Measurements from ENCODE around the gene SPDYE2. TPM values are rescaled to one million over a fixed set of nuclear protein-coding genes. Genes with fewer than 3 reads are reported as not detected.
"Not testable (repeated sequence)": the region's sequence is repeated elsewhere in the genome, so short reads cannot be mapped to it uniquely, and the experiment has no call there.

SPDYE2 gene
- total and polyA plus RNA-seq, 4 experiments from 2014 or later, result 0.20 to 1.7 (median 0.28) TPM; not detected in 1

GRCh38 chr7:102542771-102543170 is 8.3 kb upstream of the SPDYE2 start:
- DNase-seq; intact Hi-C loops (cut with micrococcal nuclease); H3K4me3 Mint-ChIP-seq; H3K27ac Mint-ChIP-seq; H3K27me3 ChIP-seq (ENCODE audit: insufficient read depth, low read length); H3K4me1 Mint-ChIP-seq; H3K4me1 ChIP-seq (ENCODE audit: insufficient read depth, low read length); CTCF ChIA-PET (ENCODE audit: partially characterized antibody); H3K9me3 ChIP-seq (ENCODE audit: control insufficient read depth in 1 of 2, low read length in 2 of 2); POLR2A ChIA-PET (ENCODE audit: partially characterized antibody); H3K27ac ChIP-seq (ENCODE audit: low read depth, low read length); H3K9me3 Mint-ChIP-seq; H3K27me3 Mint-ChIP-seq; H3K36me3 ChIP-seq (ENCODE audit: insufficient read depth, low read length); H3K36me3 Mint-ChIP-seq; H3K4me3 ChIP-seq (ENCODE audit: low read length in 2 of 2): not testable (repeated sequence)

DNA sequence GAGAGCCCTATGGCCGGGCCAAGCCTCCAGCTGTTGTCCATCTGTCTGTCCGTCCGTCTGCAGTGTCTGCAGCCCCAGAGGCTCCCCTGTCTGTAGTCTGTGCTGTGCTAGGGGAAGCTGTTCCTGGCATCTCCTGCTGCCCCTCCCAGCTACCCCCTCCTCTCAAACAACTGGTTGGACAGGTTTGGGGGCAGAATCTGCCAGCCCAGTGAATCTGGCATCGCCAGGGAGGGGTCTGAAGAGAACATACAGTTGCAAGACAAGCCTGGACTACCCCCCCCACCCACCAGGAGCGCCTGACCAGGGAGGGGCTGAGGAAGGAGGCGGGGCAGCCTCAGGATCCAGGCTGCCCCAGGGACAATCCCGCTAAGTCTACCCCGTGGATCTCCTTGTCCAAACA is 7.4 kb upstream of the SPDYE2 start, which contains the start of gene UPK3BL2:
Gene UPK3BL2, minus strand, starts transcription at position 101 of the 400 bp plus-strand sequence. Its CDS starts 60 bp downstream, at position 41.
- intact Hi-C loops (cut with micrococcal nuclease); H3K36me3 ChIP-seq (ENCODE audit: insufficient read depth, low read length); H3K9me3 ChIP-seq (ENCODE audit: control insufficient read depth in 1 of 2, low read length in 2 of 2): not testable (repeated sequence)

DNA sequence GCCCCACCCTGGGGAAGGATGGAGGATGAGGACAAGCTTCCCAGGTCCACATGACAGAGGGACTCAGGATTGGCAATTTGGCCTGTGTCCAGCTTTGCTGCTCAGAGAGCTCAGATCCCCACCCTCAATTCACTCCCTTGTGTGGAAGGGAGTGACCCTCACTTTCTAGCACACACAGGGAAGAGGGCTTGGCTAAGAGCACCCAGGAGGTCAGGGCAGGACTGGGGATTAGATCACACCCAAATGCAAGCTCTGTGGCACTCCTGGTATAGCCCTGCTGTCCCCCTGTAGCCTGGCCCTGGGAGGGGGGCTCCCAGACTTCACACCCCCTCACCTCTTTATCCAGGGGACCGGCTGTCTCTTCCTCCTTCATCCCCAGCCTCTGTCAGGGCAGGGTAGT is 6.7 kb upstream of the SPDYE2 start:
- H3K27me3 Mint-ChIP-seq; CTCF ChIA-PET (ENCODE audit: partially characterized antibody); H3K27ac ChIP-seq (ENCODE audit: low read depth, low read length); H3K4me3 ChIP-seq (ENCODE audit: low read length in 2 of 2); H3K36me3 ChIP-seq (ENCODE audit: insufficient read depth, low read length); DNase-seq; H3K27ac Mint-ChIP-seq; intact Hi-C loops (cut with micrococcal nuclease); POLR2A ChIA-PET (ENCODE audit: partially characterized antibody); H3K9me3 Mint-ChIP-seq; H3K27me3 ChIP-seq (ENCODE audit: insufficient read depth, low read length); H3K4me1 ChIP-seq (ENCODE audit: insufficient read depth, low read length); H3K9me3 ChIP-seq (ENCODE audit: control insufficient read depth in 1 of 2, low read length in 2 of 2); H3K36me3 Mint-ChIP-seq; H3K4me1 Mint-ChIP-seq; H3K4me3 Mint-ChIP-seq: not testable (repeated sequence)

More for the DNA sequence above, 7.4 kb upstream of the SPDYE2 start, which contains the start of gene UPK3BL2:
- H3K4me3 ChIP-seq (ENCODE audit: low read length in 2 of 2); H3K4me1 Mint-ChIP-seq; H3K36me3 Mint-ChIP-seq; H3K9me3 Mint-ChIP-seq; H3K27ac Mint-ChIP-seq; POLR2A ChIA-PET (ENCODE audit: partially characterized antibody); H3K27me3 ChIP-seq (ENCODE audit: insufficient read depth, low read length); H3K27ac ChIP-seq (ENCODE audit: low read depth, low read length); H3K27me3 Mint-ChIP-seq; H3K4me3 Mint-ChIP-seq; CTCF ChIA-PET (ENCODE audit: partially characterized antibody); H3K4me1 ChIP-seq (ENCODE audit: insufficient read depth, low read length); DNase-seq: not testable (repeated sequence)

DNA sequence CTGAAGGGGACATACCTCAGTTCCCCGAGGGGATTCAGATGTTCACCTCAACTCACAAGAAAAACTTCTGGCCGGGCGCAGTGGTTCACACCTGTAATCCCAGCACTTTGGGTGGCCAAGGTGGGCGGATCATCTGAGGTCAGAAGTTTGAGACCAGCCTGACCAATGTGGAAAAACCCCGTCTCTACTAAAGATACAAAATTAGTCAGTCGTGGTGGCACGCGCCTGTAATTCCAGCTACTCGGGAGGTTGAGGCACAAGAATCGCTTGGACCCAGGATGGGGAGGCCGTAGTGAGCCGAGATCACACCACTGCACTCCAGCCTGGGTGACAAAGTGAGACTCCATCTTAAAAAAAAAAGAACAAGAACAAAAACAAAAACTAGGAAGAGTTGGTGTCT is 5.7 kb upstream of the SPDYE2 start:
- H3K4me1 Mint-ChIP-seq; H3K4me3 Mint-ChIP-seq; H3K9me3 ChIP-seq (ENCODE audit: control insufficient read depth in 1 of 2, low read length in 2 of 2); H3K27ac ChIP-seq (ENCODE audit: low read depth, low read length); intact Hi-C loops (cut with micrococcal nuclease); CTCF ChIA-PET (ENCODE audit: partially characterized antibody); H3K36me3 ChIP-seq (ENCODE audit: insufficient read depth, low read length); H3K27me3 ChIP-seq (ENCODE audit: insufficient read depth, low read length); H3K4me3 ChIP-seq (ENCODE audit: low read length in 2 of 2); DNase-seq; H3K36me3 Mint-ChIP-seq; H3K4me1 ChIP-seq (ENCODE audit: insufficient read depth, low read length); H3K9me3 Mint-ChIP-seq; H3K27ac Mint-ChIP-seq; H3K27me3 Mint-ChIP-seq; POLR2A ChIA-PET (ENCODE audit: partially characterized antibody): not testable (repeated sequence)

- H3K27me3 Mint-ChIP-seq; POLR2A ChIA-PET (ENCODE audit: partially characterized antibody); H3K4me3 ChIP-seq (ENCODE audit: low read length in 2 of 2); intact Hi-C loops (cut with micrococcal nuclease); H3K27me3 ChIP-seq (ENCODE audit: insufficient read depth, low read length); H3K9me3 Mint-ChIP-seq; H3K36me3 ChIP-seq (ENCODE audit: insufficient read depth, low read length); CTCF ChIA-PET (ENCODE audit: partially characterized antibody); H3K4me1 Mint-ChIP-seq; DNase-seq; H3K27ac ChIP-seq (ENCODE audit: low read depth, low read length); H3K4me1 ChIP-seq (ENCODE audit: insufficient read depth, low read length); H3K27ac Mint-ChIP-seq; H3K9me3 ChIP-seq (ENCODE audit: control insufficient read depth in 1 of 2, low read length in 2 of 2); H3K36me3 Mint-ChIP-seq; H3K4me3 Mint-ChIP-seq: not testable (repeated sequence)
Observed at GRCh38 chr7:102546353-102546752, 4.7 kb upstream of the SPDYE2 start.

DNA sequence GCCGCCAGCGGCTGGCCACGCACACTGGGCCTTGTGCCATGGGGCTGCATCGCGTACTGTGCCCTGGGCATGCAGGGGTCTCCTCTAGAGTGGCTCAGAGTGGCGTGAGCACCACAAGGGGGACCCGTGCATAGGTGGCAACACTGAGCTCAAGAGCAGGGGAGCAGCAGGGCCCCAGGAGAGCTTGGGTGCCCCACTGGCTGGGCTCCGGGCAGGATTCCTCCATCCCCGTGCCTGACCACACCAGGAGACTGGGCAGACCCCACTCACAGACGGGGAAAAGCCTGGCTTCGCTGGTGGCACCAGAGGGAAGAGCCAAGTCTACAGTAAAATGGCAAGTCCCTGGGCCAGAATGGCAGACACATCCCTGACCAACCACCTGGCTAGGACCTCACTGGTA is 17.6 kb downstream of the SPDYE2 start:
- intact Hi-C loops (cut with micrococcal nuclease); H3K36me3 Mint-ChIP-seq; POLR2A ChIA-PET (ENCODE audit: partially characterized antibody); H3K27me3 ChIP-seq (ENCODE audit: insufficient read depth, low read length); H3K27ac ChIP-seq (ENCODE audit: low read depth, low read length); CTCF ChIA-PET (ENCODE audit: partially characterized antibody); H3K9me3 Mint-ChIP-seq; H3K27ac Mint-ChIP-seq; H3K27me3 Mint-ChIP-seq; H3K36me3 ChIP-seq (ENCODE audit: insufficient read depth, low read length); DNase-seq; H3K9me3 ChIP-seq (ENCODE audit: control insufficient read depth in 1 of 2, low read length in 2 of 2); H3K4me1 ChIP-seq (ENCODE audit: insufficient read depth, low read length); H3K4me1 Mint-ChIP-seq; H3K4me3 ChIP-seq (ENCODE audit: low read length in 2 of 2); H3K4me3 Mint-ChIP-seq: not testable (repeated sequence)

GRCh38 chr7:102572261-102573239 is 21.5 kb downstream of the SPDYE2 start, which contains the start of gene POLR2J3:
Gene POLR2J3 (minus strand): TSS chr7:102572583. CDS start chr7:102572521, 62 bp downstream.
- Histone ChIP-seq H3K27ac (ENCODE audit: low read depth, low read length) (peak within 1 kb of the TSS; percentile 73), H3K4me3 (ENCODE audit: low read length in 2 of 2) (peak within 1 kb of the TSS in 1 of 2 donors; percentile 73)
- CTCF ChIA-PET (ENCODE audit: partially characterized antibody); H3K36me3 Mint-ChIP-seq; H3K9me3 Mint-ChIP-seq; POLR2A ChIA-PET (ENCODE audit: partially characterized antibody); H3K27me3 Mint-ChIP-seq; H3K27me3 ChIP-seq (ENCODE audit: insufficient read depth, low read length); H3K4me1 ChIP-seq (ENCODE audit: insufficient read depth, low read length); H3K4me1 Mint-ChIP-seq; intact Hi-C loops (cut with micrococcal nuclease); H3K36me3 ChIP-seq (ENCODE audit: insufficient read depth, low read length); H3K9me3 ChIP-seq (ENCODE audit: control insufficient read depth in 1 of 2, low read length in 2 of 2): not testable (repeated sequence)
- DNase-seq, result peak; percentile 90 to 100 (median 99)
- Mint-ChIP-seq H3K4me3 (peak within 1 kb of the TSS; percentile 88 to 97 (median 91)), H3K27ac (peak within 1 kb of the TSS; percentile 83 to 97 (median 90))

All from CD4-positive, alpha-beta memory T cell (primary cell).